Chondrocyte (in vitro differentiated cells): Measurements from ENCODE around the gene ACMSD. TPM values are rescaled to one million over a fixed set of nuclear protein-coding genes. Genes with fewer than 3 reads are reported as not detected.

Source experiments
- DNase-seq: peaks from one replicate; pipeline ENCODE4 v3.0.0; 2021; ENCODE audit warnings: mixed read lengths, low spot score
- H3K27ac Mint-ChIP-seq: one replicate; pipeline ENCODE4 v1.8.0; 2021; ENCODE audit warnings: mild to moderate bottlenecking, moderate library complexity, mixed read lengths; ENCODE audit not compliant: unreplicated experiment
- H3K27me3 Mint-ChIP-seq: 2 replicates; pipeline ENCODE4 v1.8.0; 2021; ENCODE audit warnings: low read depth, mixed read lengths
- H3K36me3 Mint-ChIP-seq: 2 replicates; pipeline ENCODE4 v1.8.0; 2021; ENCODE audit warnings: low read depth, mixed read lengths
- H3K4me1 Mint-ChIP-seq: 2 replicates; pipeline ENCODE4 v1.8.0; 2021; ENCODE audit warnings: low read depth, mild to moderate bottlenecking, mixed read lengths
- H3K4me3 Mint-ChIP-seq: one replicate; pipeline ENCODE4 v1.8.0; 2021; ENCODE audit warnings: mild to moderate bottlenecking, moderate library complexity, mixed read lengths; ENCODE audit not compliant: unreplicated experiment
- H3K9me3 Mint-ChIP-seq: 2 replicates; pipeline ENCODE4 v1.8.0; 2021; ENCODE audit warnings: low read depth, mixed read lengths
- CTCF ChIP-seq: fragments of 200-600 bp; sonication (generic); IDR thresholded peaks from 2 replicates; pipeline ENCODE4 v1.5.0; 2021; ENCODE audit warnings: antibody characterized with exemption, mild to moderate bottlenecking, moderate library complexity
- long read RNA-seq: library from polyadenylated mRNA; stranded (forward); transcript quantifications from one replicate; pipeline ENCODE4 v2.0.0, GENCODE V29; 2021
- total RNA-seq: library from RNA; stranded (reverse); gene quantifications from 3 replicates; pipeline ENCODE4 v1.2.1, GENCODE V29; 2021

The ACMSD gene
- total RNA-seq = not detected in 3 replicates
- long read RNA-seq = 0 reads

GRCh38 chr2:134838143-134838620, at the start of gene ACMSD:
Gene ACMSD (plus strand): TSS chr2:134838616. CDS start chr2:134838683, 67 bp downstream.
- TF ChIP-seq CTCF = no peak
- Mint-ChIP-seq H3K27ac (peak within 1 kb of the TSS; percentile 65), H3K9me3 (peaks cover 20% of the 10 kb centered on the region), H3K36me3 (peaks cover 9% of the 10 kb centered on the region), H3K4me1 (peaks cover 26% of the 10 kb centered on the region), H3K27me3 (no peaks in the 10 kb centered on the region), H3K4me3 (no peak within 1 kb of the TSS)
- DNase-seq = no peak

- TF ChIP-seq CTCF = no peak
- Mint-ChIP-seq H3K36me3 (no peaks in the 10 kb centered on the region), H3K4me3 (no peak overlapping the region), H3K27ac (no peak overlapping the region), H3K27me3 (peaks cover 12% of the 10 kb centered on the region), H3K9me3 (no peaks in the 10 kb centered on the region), H3K4me1 (no peaks in the 10 kb centered on the region)
- no peak for DNase-seq
Measured at GRCh38 chr2:134790487-134790886, 47.9 kb upstream of the ACMSD start.

GRCh38 chr2:134791616-134792015, 46.8 kb upstream of the ACMSD start:
- H3K36me3 Mint-ChIP-seq = no peaks in the 10 kb centered on the region

GRCh38 chr2:134792186-134792585, 46.2 kb upstream of the ACMSD start:
- H3K9me3 Mint-ChIP-seq = no peaks in the 10 kb centered on the region
- H3K4me1 Mint-ChIP-seq = no peaks in the 10 kb centered on the region
- no peak for DNase-seq
- H3K27me3 Mint-ChIP-seq = peaks cover 12% of the 10 kb centered on the region
- H3K27ac Mint-ChIP-seq = no peak overlapping the region
- no peak for TF ChIP-seq CTCF
- no peak overlapping the region for H3K4me3 Mint-ChIP-seq
- no peaks in the 10 kb centered on the region for H3K36me3 Mint-ChIP-seq

More at GRCh38 chr2:134791616-134792015, 46.8 kb upstream of the ACMSD start:
- Mint-ChIP-seq H3K27ac (no peak overlapping the region), H3K4me1 (no peaks in the 10 kb centered on the region), H3K27me3 (peaks cover 12% of the 10 kb centered on the region), H3K4me3 (no peak overlapping the region), H3K9me3 (no peaks in the 10 kb centered on the region)
- no peak for DNase-seq
- no peak for TF ChIP-seq CTCF

GRCh38 chr2:134795765-134796164, 42.7 kb upstream of the ACMSD start:
- Mint-ChIP-seq H3K27me3 (peaks cover 10% of the 10 kb centered on the region), H3K4me3 (no peak overlapping the region), H3K9me3 (peaks cover 3% of the 10 kb centered on the region), H3K36me3 (no peaks in the 10 kb centered on the region), H3K4me1 (no peaks in the 10 kb centered on the region), H3K27ac (no peak overlapping the region)
- TF ChIP-seq CTCF = no peak
- DNase-seq = no peak
